Stimulated activated CD4-positive, alpha-beta T cell treated with anti-CD3 and anti-CD28 coated beads, Interleukin-4, amount 100 ng/mL, for 24 hours (primary cell): ENCODE measurements around the gene NUDT4.
"Not testable (repeated sequence)": the region's sequence is repeated elsewhere in the genome, so short reads cannot be mapped to it uniquely, and the experiment has no call there.

Experiments used
- DNase-seq: peaks from one replicate; pipeline ENCODE4 v3.0.0-alpha.2; 2020

NUDT4 gene

GRCh38 chr12:93402333-93403311 is 24.9 kb downstream of the NUDT4 start:
- peak; percentile 41 for DNase-seq

- DNase-seq = no peak
These were observed 26.5 kb downstream of the NUDT4 start for GRCh38 chr12:93403988-93404803.

GRCh38 chr12:93404961-93405849 is 27.5 kb downstream of the NUDT4 start:
- no peak for DNase-seq

GRCh38 chr12:93407054-93407962 is 29.6 kb downstream of the NUDT4 start:
- no peak for DNase-seq

GRCh38 chr12:93407963-93408283 is 30.2 kb downstream of the NUDT4 start:
- no peak for DNase-seq

- no peak for DNase-seq
These were observed 31.1 kb downstream of the NUDT4 start for GRCh38 chr12:93408813-93409212.

- not testable (repeated sequence) for DNase-seq
These were observed 31.8 kb downstream of the NUDT4 start for GRCh38 chr12:93409343-93410187.

GRCh38 chr12:93411060-93411459 is 33.3 kb downstream of the NUDT4 start:
- DNase-seq = not testable (repeated sequence)

GRCh38 chr12:93412396-93412795 is 34.7 kb downstream of the NUDT4 start:
- DNase-seq = not testable (repeated sequence)

GRCh38 chr12:93413064-93413463 is 35.3 kb downstream of the NUDT4 start:
- DNase-seq = no peak

- no peak for DNase-seq
These were observed 38.2 kb downstream of the NUDT4 start for GRCh38 chr12:93415723-93416464.

GRCh38 chr12:93417967-93418480 is 40.3 kb downstream of the NUDT4 start:
- no peak for DNase-seq

- no peak for DNase-seq
These were observed 41.8 kb downstream of the NUDT4 start for GRCh38 chr12:93419388-93420034.

GRCh38 chr12:93422050-93422449 is 44.3 kb downstream of the NUDT4 start:
- no peak for DNase-seq

- no peak for DNase-seq
These were observed 48.1 kb downstream of the NUDT4 start for GRCh38 chr12:93425736-93426411.

- DNase-seq = no peak
These were observed 48.7 kb downstream of the NUDT4 start for GRCh38 chr12:93426412-93426805.

- no peak for DNase-seq
These were observed 50.2 kb downstream of the NUDT4 start for GRCh38 chr12:93427779-93428564.

GRCh38 chr12:93429448-93429847 is 51.7 kb downstream of the NUDT4 start:
- DNase-seq = no peak
